Effector memory CD8-positive, alpha-beta T cell (primary cell): ENCODE data around the gene LOXL3.
"Not testable (repeated sequence)": the region's sequence is repeated elsewhere in the genome, so short reads cannot be mapped to it uniquely, and the experiment has no call there.

Experiments used
- ATAC-seq: fragments of 150-1000 bp; cut with Tn5 transposase; replicated peaks from 2 replicates; pipeline ENCODE4 v1.10.0; 2021; ENCODE audit warnings: mild to moderate bottlenecking, moderate library complexity
- DNase-seq, 3 experiments: peaks; one replicate each; pipeline ENCODE4 v3.0.0; 2021
- H3K27ac Mint-ChIP-seq, 2 donors: one replicate each; pipeline ENCODE4 v1.8.0; 2022; ENCODE audit warnings: mild to moderate bottlenecking in 2 of 2, mixed read lengths in 2 of 2, moderate library complexity in 2 of 2
- H3K27me3 Mint-ChIP-seq, 2 donors: one replicate each; pipeline ENCODE4 v1.8.0; 2022; ENCODE audit warnings: mixed read lengths in 2 of 2
- H3K36me3 Mint-ChIP-seq: one replicate; pipeline ENCODE4 v1.8.0; 2022; ENCODE audit warnings: mild to moderate bottlenecking, moderate library complexity, mixed read lengths; ENCODE audit not compliant: insufficient read depth
- H3K4me1 Mint-ChIP-seq, 2 donors: one replicate each; pipeline ENCODE4 v1.8.0; 2022; ENCODE audit warnings: low read depth in 2 of 2, mixed read lengths in 2 of 2
- H3K4me3 Mint-ChIP-seq, 2 donors: one replicate each; pipeline ENCODE4 v1.8.0; 2022; ENCODE audit warnings: mild to moderate bottlenecking in 2 of 2, mixed read lengths in 2 of 2, moderate library complexity in 2 of 2
- H3K9me3 Mint-ChIP-seq, 2 donors: one replicate each; pipeline ENCODE4 v1.8.0; 2022; ENCODE audit warnings: mixed read lengths in 2 of 2

LOXL3 gene

DNA sequence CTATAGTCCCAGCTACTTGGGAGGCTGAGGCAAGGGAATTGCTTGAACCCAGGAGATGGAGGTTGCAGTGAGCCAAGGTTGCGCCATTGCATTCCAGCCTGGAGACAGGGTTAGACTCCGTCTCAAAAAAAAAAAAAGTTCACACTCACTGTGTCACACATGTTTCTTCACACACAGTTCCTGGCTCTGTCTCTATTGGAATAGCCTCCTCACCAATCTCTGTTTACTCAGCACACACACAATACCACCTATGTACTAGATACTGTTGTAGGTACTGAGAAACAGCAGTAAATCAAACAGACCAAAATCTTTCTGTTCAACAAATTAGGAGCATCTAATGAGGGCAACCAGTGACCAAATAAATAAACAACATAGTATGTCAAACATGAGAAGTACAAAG, 67.6 kb downstream of the LOXL3 start:
- H3K27me3 Mint-ChIP-seq, result no peaks in the 10 kb centered on the region
- DNase-seq, result no peak
- no peak for ATAC-seq
- H3K9me3 Mint-ChIP-seq, result no peaks in the 10 kb centered on the region
- peaks cover 41% of the 10 kb centered on the region for H3K36me3 Mint-ChIP-seq
- H3K4me1 Mint-ChIP-seq, result peaks cover 5 to 14% of the 10 kb centered on the region in 2 donors
- no peak overlapping the region for H3K27ac Mint-ChIP-seq
- no peak overlapping the region for H3K4me3 Mint-ChIP-seq

DNA sequence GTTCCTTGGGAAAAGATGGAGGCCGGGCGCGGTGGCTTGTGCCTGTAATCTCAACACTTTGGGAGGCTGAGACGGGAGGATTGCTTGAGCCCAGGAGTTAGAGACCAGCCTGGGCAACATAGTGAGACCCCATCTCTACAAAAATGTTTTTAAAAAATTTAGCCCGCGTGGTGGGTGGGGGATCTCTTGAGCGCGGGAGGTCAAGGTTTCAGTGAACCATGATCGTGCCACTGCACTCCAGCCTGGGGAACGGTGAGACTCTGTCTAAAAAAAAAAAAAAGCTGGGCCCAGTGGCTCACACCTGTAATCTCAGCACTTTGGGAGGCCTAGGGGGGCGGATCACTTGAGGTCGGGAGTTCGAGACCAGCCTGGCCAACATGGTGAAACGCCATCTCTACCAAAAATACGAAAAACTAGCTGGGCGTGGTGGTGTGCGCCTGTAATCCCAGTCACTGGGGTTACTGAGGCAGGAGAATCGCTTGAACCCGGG, 70.0 kb downstream of the LOXL3 start:
- peaks cover 42% of the 10 kb centered on the region for H3K36me3 Mint-ChIP-seq
- ATAC-seq, DNase-seq, H3K9me3 Mint-ChIP-seq, H3K27me3 Mint-ChIP-seq: not testable (repeated sequence)
- peak overlapping the region; percentile 96 to 97 for H3K27ac Mint-ChIP-seq
- H3K4me3 Mint-ChIP-seq, result peak overlapping the region; percentile 91 to 97
- H3K4me1 Mint-ChIP-seq, result peaks cover 9 to 27% of the 10 kb centered on the region in 2 donors

DNA sequence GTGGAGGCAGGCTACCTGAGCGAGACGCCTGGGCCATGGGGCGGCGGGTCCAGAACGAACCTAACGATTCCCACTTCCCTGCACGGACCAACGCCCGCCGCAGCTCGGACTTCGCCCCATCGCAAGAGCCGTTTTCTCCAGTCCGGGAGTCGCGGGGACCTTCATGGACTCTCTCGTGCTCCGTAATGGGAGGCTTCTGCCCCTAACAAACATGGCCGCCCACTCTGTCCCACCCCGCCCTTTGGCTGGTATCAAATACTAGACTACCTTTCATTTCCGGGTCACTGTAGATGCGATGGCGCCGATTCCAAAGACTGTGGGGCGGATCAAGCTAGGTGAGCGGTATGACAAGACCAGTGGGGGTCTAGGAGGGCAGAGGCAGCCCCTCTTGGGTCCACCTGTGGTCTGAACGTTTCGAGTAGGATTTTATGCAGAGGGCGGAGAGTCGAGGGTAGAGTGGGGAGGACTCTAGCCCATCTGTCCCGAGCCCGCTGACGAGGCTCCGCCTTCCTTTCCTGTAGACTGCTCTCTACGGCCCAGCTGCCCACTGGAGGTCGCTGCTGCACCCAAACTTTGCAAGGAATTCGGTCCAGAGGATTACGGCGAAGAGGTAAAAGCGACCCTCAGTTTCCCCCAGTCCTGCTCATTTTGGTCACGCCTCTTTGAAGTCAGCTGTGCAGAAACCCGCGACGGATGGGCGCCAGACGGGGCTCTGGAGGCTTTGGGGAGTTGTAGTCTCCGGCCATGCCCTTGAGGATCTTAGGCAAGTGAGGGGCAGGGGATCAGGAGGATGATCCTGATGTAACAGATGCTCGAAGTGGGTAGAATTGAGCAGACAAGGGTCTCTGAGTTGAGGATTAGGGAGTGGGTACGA, 70.7 kb downstream of the LOXL3 start, which contains the start of the genes CCDC142 and TTC31:
Gene CCDC142 (minus strand): TSS at position 198 of the 874 bp plus-strand sequence. CDS start 161 bp downstream, at position 37.
Gene TTC31 (plus strand): TSS at position 281 of the 874 bp plus-strand sequence. CDS start 15 bp downstream, at position 296.
- Mint-ChIP-seq H3K9me3 (no peaks in the 10 kb centered on the region), H3K27me3 (no peaks in the 10 kb centered on the region), H3K27ac (peak within 1 kb of the TSS; percentile 96 to 97), H3K4me1 (peaks cover 9 to 27% of the 10 kb centered on the region in 2 donors), H3K4me3 (peak within 1 kb of the TSS; percentile 91 to 97), H3K36me3 (peaks cover 38% of the 10 kb centered on the region)
- ATAC-seq, result peak; percentile 93
- peak; percentile 89 to 93 (median 93) for DNase-seq
